ENCODE data around the gene MRPL58. TPM values are rescaled to one million over a fixed set of nuclear protein-coding genes. Genes with fewer than 3 reads are reported as not detected.

Gene MRPL58
- total RNA-seq, 1 donor from 2014 or later: 16.2 TPM

- H3K27me3 Mint-ChIP-seq (ENCODE audit: unreplicated experiment): peaks cover 3% of the 10 kb centered on the region
- H3K4me3 Mint-ChIP-seq (ENCODE audit: unreplicated experiment): no peak overlapping the region
- H3K4me1 Mint-ChIP-seq (ENCODE audit: unreplicated experiment): peaks cover 7% of the 10 kb centered on the region
- no peak for TF ChIP-seq CTCF (IDR thresholded peaks at IDR 0.05; ENCODE audit: unreplicated experiment)
- peaks cover 27% of the 10 kb centered on the region for H3K36me3 Mint-ChIP-seq (ENCODE audit: low read depth, unreplicated experiment)
- H3K9me3 Mint-ChIP-seq (ENCODE audit: unreplicated experiment): no peaks in the 10 kb centered on the region
- no peak overlapping the region for H3K27ac Mint-ChIP-seq (ENCODE audit: unreplicated experiment)
- no peak for DNase-seq (ENCODE audit: low spot score)
These were observed 49.1 kb downstream of the MRPL58 start for GRCh38 chr17:75061618-75062017.

GRCh38 chr17:75063201-75063600 is 50.7 kb downstream of the MRPL58 start:
- Mint-ChIP-seq H3K4me3 (ENCODE audit: unreplicated experiment) (peak overlapping the region; percentile 62), H3K4me1 (ENCODE audit: unreplicated experiment) (peaks cover 8% of the 10 kb centered on the region), H3K27ac (ENCODE audit: unreplicated experiment) (no peak overlapping the region), H3K27me3 (ENCODE audit: unreplicated experiment) (peaks cover 3% of the 10 kb centered on the region), H3K36me3 (ENCODE audit: low read depth, unreplicated experiment) (peaks cover 27% of the 10 kb centered on the region), H3K9me3 (ENCODE audit: unreplicated experiment) (no peaks in the 10 kb centered on the region)
- no peak for TF ChIP-seq CTCF (IDR thresholded peaks at IDR 0.05; ENCODE audit: unreplicated experiment)
- DNase-seq (ENCODE audit: low spot score): no peak

- TF ChIP-seq CTCF (IDR thresholded peaks at IDR 0.05; ENCODE audit: unreplicated experiment): no peak
- no peak for DNase-seq (ENCODE audit: low spot score)
- Mint-ChIP-seq H3K4me1 (ENCODE audit: unreplicated experiment) (peaks cover 8% of the 10 kb centered on the region), H3K36me3 (ENCODE audit: low read depth, unreplicated experiment) (peaks cover 27% of the 10 kb centered on the region), H3K4me3 (ENCODE audit: unreplicated experiment) (peak overlapping the region; percentile 31), H3K9me3 (ENCODE audit: unreplicated experiment) (no peaks in the 10 kb centered on the region), H3K27me3 (ENCODE audit: unreplicated experiment) (peaks cover 3% of the 10 kb centered on the region), H3K27ac (ENCODE audit: unreplicated experiment) (no peak overlapping the region)
These were observed 51.2 kb downstream of the MRPL58 start for GRCh38 chr17:75063626-75064025.

- H3K4me3 Mint-ChIP-seq (ENCODE audit: unreplicated experiment): peak overlapping the region; percentile 31
- TF ChIP-seq CTCF (IDR thresholded peaks at IDR 0.05; ENCODE audit: unreplicated experiment): no peak
- no peak overlapping the region for H3K27ac Mint-ChIP-seq (ENCODE audit: unreplicated experiment)
- no peak for DNase-seq (ENCODE audit: low spot score)
- H3K36me3 Mint-ChIP-seq (ENCODE audit: low read depth, unreplicated experiment): peaks cover 27% of the 10 kb centered on the region
- peaks cover 10% of the 10 kb centered on the region for H3K4me1 Mint-ChIP-seq (ENCODE audit: unreplicated experiment)
- no peaks in the 10 kb centered on the region for H3K9me3 Mint-ChIP-seq (ENCODE audit: unreplicated experiment)
- peaks cover 5% of the 10 kb centered on the region for H3K27me3 Mint-ChIP-seq (ENCODE audit: unreplicated experiment)
These were observed 51.6 kb downstream of the MRPL58 start for GRCh38 chr17:75064040-75064439.

- no peak for TF ChIP-seq CTCF (IDR thresholded peaks at IDR 0.05; ENCODE audit: unreplicated experiment)
- H3K9me3 Mint-ChIP-seq (ENCODE audit: unreplicated experiment): no peaks in the 10 kb centered on the region
- H3K4me3 Mint-ChIP-seq (ENCODE audit: unreplicated experiment): peak overlapping the region; percentile 23
- no peak for DNase-seq (ENCODE audit: low spot score)
- no peak overlapping the region for H3K27ac Mint-ChIP-seq (ENCODE audit: unreplicated experiment)
- peaks cover 10% of the 10 kb centered on the region for H3K4me1 Mint-ChIP-seq (ENCODE audit: unreplicated experiment)
- H3K27me3 Mint-ChIP-seq (ENCODE audit: unreplicated experiment): peaks cover 5% of the 10 kb centered on the region
- H3K36me3 Mint-ChIP-seq (ENCODE audit: low read depth, unreplicated experiment): peaks cover 27% of the 10 kb centered on the region
These were observed 52.0 kb downstream of the MRPL58 start for GRCh38 chr17:75064460-75064859.
